Glutamatergic neuron (in vitro differentiated cells): ENCODE results near the gene FEM1C. TPM values are rescaled to one million over a fixed set of nuclear protein-coding genes. Genes with fewer than 3 reads are reported as not detected.

Experiments
- DNase-seq: peaks from one replicate; pipeline ENCODE4 v3.0.0; 2022
- H3K27ac Mint-ChIP-seq: one replicate; pipeline ENCODE4 v1.8.0; 2020; ENCODE audit warnings: mild to moderate bottlenecking, mixed read lengths, inconsistent platforms; ENCODE audit not compliant: unreplicated experiment
- H3K27me3 Mint-ChIP-seq: one replicate; pipeline ENCODE4 v1.8.0; 2020; ENCODE audit warnings: mild to moderate bottlenecking, moderate library complexity, mixed read lengths, inconsistent platforms; ENCODE audit not compliant: unreplicated experiment
- H3K36me3 Mint-ChIP-seq: one replicate; pipeline ENCODE4 v1.8.0; 2020; ENCODE audit warnings: mild to moderate bottlenecking, mixed read lengths, inconsistent platforms; ENCODE audit not compliant: unreplicated experiment
- H3K4me1 Mint-ChIP-seq: one replicate; pipeline ENCODE4 v1.8.0; 2020; ENCODE audit warnings: mild to moderate bottlenecking, low read depth, mixed read lengths, inconsistent platforms; ENCODE audit not compliant: unreplicated experiment
- H3K4me3 Mint-ChIP-seq: one replicate; pipeline ENCODE4 v1.8.0; 2020; ENCODE audit warnings: mild to moderate bottlenecking, mixed read lengths, inconsistent platforms; ENCODE audit not compliant: unreplicated experiment
- H3K9me3 Mint-ChIP-seq: one replicate; pipeline ENCODE4 v1.8.0; 2020; ENCODE audit warnings: mild to moderate bottlenecking, moderate library complexity, mixed read lengths, inconsistent platforms; ENCODE audit not compliant: unreplicated experiment
- CTCF ChIP-seq: fragments of 200-600 bp; sonication (generic); IDR thresholded peaks from one replicate; pipeline ENCODE4 v1.5.0; 2021; ENCODE audit not compliant: partially characterized antibody, unreplicated experiment
- total RNA-seq: library from RNA; stranded (reverse); fragmentation: NEBNext Ultra II Directional; extraction: Animal tissue kit (Norgen Biotek cat#: 25700); gene quantifications from one replicate; pipeline ENCODE4 v1.2.1, GENCODE V29; 2021; ENCODE audit not compliant: unreplicated experiment

The FEM1C gene
- total RNA-seq, 1 donor from 2014 or later, result 20.2 TPM

GRCh38 chr5:115559524-115559923, 14.9 kb upstream of the FEM1C start:
- peaks cover 2% of the 10 kb centered on the region for H3K27me3 Mint-ChIP-seq
- no peak overlapping the region for H3K4me3 Mint-ChIP-seq
- H3K36me3 Mint-ChIP-seq, result peaks cover 5% of the 10 kb centered on the region
- no peaks in the 10 kb centered on the region for H3K4me1 Mint-ChIP-seq
- DNase-seq, result no peak
- H3K27ac Mint-ChIP-seq, result no peak overlapping the region
- no peak for TF ChIP-seq CTCF
- no peaks in the 10 kb centered on the region for H3K9me3 Mint-ChIP-seq

DNA sequence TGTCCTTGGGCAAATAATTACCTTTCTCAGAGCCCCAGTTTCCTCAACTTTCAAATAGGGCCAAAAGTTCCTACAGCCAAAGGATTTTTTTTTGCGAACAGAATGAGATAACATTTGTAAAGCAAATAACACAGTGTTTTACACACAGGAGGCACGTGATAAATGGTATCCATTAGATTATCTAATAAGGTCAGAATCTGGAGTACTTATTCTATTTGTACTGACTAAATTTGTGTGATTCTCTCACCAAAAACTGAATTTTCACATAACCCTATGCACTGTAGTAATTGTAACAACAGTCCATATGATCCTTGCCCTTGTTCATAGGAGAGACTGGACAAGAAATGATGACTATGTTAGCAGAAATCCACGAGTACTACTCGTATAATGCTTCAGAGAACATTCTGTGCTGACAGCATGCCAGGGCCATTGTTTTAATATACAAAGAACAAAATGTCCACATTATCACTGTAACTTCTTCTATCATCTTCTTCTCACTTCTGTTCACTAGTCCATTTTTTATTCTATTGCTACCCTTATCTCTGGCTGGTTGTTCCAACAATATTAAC, 13.9 kb upstream of the FEM1C start:
- H3K4me3 Mint-ChIP-seq, result no peak overlapping the region
- DNase-seq, result no peak
- peaks cover 2% of the 10 kb centered on the region for H3K27me3 Mint-ChIP-seq
- no peaks in the 10 kb centered on the region for H3K4me1 Mint-ChIP-seq
- no peak overlapping the region for H3K27ac Mint-ChIP-seq
- peaks cover 5% of the 10 kb centered on the region for H3K36me3 Mint-ChIP-seq
- no peak for TF ChIP-seq CTCF
- H3K9me3 Mint-ChIP-seq, result no peaks in the 10 kb centered on the region

DNA sequence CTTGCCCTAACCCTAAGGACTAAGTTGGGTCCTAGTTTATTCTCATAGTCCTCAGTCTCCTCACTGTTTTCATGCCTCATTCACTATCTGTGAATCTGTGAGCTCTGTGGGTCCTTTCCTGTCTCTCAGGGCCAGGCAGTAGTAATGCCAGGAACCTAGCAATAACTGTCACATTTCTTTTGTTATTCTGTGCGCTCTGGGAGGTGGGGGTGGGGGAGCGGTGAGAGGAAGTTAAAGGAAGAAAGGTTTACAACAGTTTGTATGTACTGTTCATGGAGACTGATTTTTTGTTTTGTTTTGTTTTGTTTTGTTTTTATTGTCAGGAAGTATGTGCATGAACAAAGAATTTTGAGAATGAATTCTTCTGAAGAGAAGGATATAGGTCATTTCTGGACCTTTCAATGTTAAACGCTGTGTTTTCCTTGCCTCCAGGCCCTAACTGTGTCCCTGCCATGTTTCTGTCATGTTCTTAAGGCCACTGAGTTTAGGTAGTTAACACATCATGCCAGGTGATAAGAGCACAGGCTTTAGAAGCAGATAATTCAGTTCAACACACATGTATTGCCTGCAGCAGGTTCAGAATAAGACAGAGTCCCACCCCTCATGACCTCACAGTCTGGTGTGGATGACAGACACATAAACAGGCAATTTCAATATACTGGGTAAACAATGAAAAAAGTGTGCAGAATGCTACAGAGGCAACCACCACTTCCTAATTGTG, 13.3 kb upstream of the FEM1C start:
- H3K27me3 Mint-ChIP-seq, result peaks cover 2% of the 10 kb centered on the region
- H3K27ac Mint-ChIP-seq, result no peak overlapping the region
- no peak for DNase-seq
- H3K9me3 Mint-ChIP-seq, result no peaks in the 10 kb centered on the region
- no peak overlapping the region for H3K4me3 Mint-ChIP-seq
- TF ChIP-seq CTCF, result no peak
- no peaks in the 10 kb centered on the region for H3K4me1 Mint-ChIP-seq
- peaks cover 5% of the 10 kb centered on the region for H3K36me3 Mint-ChIP-seq

GRCh38 chr5:115556276-115556675, 11.7 kb upstream of the FEM1C start:
- H3K27ac Mint-ChIP-seq, result no peak overlapping the region
- no peak for TF ChIP-seq CTCF
- peaks cover 3% of the 10 kb centered on the region for H3K36me3 Mint-ChIP-seq
- no peak for DNase-seq
- no peaks in the 10 kb centered on the region for H3K9me3 Mint-ChIP-seq
- peaks cover 5% of the 10 kb centered on the region for H3K27me3 Mint-ChIP-seq
- no peak overlapping the region for H3K4me3 Mint-ChIP-seq
- no peaks in the 10 kb centered on the region for H3K4me1 Mint-ChIP-seq

GRCh38 chr5:115555084-115555633, 10.6 kb upstream of the FEM1C start:
- H3K4me1 Mint-ChIP-seq, result no peaks in the 10 kb centered on the region
- H3K36me3 Mint-ChIP-seq, result no peaks in the 10 kb centered on the region
- DNase-seq, result no peak
- peaks cover 5% of the 10 kb centered on the region for H3K27me3 Mint-ChIP-seq
- no peak for TF ChIP-seq CTCF
- no peak overlapping the region for H3K27ac Mint-ChIP-seq
- peaks cover 2% of the 10 kb centered on the region for H3K9me3 Mint-ChIP-seq
- no peak overlapping the region for H3K4me3 Mint-ChIP-seq
